PFSK-1 (cell line): ENCODE results near the gene GNAT3.

ENCODE experiments used
- POLR2AphosphoS5 ChIP-seq: IDR thresholded peaks from 2 replicates; pipeline ENCODE4 v1.6.1; 2012; ENCODE audit warnings: low read depth, mild to moderate bottlenecking, control low read depth, low read length, moderate library complexity
- SIN3A ChIP-seq: IDR thresholded peaks from 2 replicates; pipeline ENCODE4 v1.6.1; 2012; ENCODE audit warnings: mild to moderate bottlenecking, low read length, moderate library complexity, borderline replicate concordance; ENCODE audit not compliant: insufficient read depth

GRCh38 chr7:80558116-80558515 lies 46.3 kb upstream of the GNAT3 start:
- TF ChIP-seq POLR2AphosphoS5 (no peak), SIN3A (no peak)
